GM18498 (cell line): ENCODE measurements around the gene OR56A3.
"Not testable (repeated sequence)": the region's sequence is repeated elsewhere in the genome, so short reads cannot be mapped to it uniquely, and the experiment has no call there.

Experiments
- ATAC-seq: cut with Tn5 transposase; IDR thresholded peaks from one replicate; pipeline ENCODE4 v1.9.1; 2021; ENCODE audit warnings: mild to moderate bottlenecking, moderate library complexity; ENCODE audit not compliant: unreplicated experiment

The OR56A3 gene, protein sequence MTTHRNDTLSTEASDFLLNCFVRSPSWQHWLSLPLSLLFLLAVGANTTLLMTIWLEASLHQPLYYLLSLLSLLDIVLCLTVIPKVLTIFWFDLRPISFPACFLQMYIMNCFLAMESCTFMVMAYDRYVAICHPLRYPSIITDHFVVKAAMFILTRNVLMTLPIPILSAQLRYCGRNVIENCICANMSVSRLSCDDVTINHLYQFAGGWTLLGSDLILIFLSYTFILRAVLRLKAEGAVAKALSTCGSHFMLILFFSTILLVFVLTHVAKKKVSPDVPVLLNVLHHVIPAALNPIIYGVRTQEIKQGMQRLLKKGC

DNA sequence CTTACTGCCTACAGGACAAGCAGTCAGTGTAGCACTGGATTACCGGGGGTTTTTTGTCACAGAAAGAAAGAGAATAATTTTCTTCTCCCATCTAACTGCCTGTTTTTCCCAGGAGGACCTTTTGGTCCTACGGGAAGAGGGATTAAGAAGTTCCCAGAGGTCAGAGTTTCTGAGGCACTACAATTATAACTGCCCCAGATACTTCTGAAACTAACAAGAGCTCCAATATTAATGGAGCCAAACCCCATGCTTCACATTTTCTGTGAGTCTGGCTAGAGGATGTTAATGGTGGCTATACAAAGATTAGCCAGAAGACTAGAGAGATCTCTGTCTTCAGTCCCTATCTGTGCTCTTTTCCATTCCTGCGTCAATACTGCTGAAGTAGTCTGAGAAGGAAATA lies at the start of gene OR56A3:
OR56A3 (plus strand) TSS at position 301 of the 400 bp plus-strand sequence. CDS start 5,096 bp downstream, outside the sequence.
- ATAC-seq = no peak

DNA sequence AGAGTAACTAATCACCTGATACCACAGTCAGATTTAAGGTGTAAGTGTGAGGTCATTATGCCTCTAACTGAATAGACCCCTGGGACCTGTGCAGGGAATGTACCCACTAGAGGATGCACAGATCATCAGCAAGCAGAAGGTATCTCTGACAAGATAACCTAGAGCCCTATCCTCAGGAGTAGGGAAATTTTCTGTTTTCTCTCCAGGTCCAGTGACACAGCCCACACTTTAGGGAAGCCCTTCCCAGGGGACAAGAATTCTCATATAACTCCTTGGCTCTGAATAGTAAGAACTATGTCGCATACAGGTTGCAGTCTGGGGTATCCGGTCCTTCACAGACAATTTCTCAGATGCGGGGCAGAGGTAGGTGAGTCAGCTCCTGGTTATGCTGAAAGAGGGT lies 49.1 kb upstream of the OR56A3 start, which contains the start of gene OR52E5:
OR52E5 (plus strand) TSS at position 301 of the 400 bp plus-strand sequence. CDS start 7,569 bp downstream, outside the sequence.
- ATAC-seq = no peak

DNA sequence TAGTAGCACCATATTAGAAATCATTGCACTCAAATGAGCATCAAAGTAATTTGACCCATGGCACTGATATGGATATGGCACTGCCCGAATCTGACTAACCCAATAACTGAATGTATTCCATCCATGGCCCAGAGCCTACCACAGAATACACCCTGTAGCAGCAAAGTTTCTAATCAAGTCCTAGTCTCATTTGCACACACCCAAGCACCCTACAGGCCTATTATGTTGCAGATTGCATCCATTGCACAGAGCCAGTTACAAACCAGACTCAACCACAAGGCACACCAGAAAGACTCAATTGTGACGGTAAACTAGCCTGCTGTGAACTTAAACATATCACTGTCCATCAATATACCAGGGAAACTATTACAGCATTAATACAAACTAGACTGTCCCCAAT lies 42.5 kb upstream of the OR56A3 start:
- no peak for ATAC-seq

DNA sequence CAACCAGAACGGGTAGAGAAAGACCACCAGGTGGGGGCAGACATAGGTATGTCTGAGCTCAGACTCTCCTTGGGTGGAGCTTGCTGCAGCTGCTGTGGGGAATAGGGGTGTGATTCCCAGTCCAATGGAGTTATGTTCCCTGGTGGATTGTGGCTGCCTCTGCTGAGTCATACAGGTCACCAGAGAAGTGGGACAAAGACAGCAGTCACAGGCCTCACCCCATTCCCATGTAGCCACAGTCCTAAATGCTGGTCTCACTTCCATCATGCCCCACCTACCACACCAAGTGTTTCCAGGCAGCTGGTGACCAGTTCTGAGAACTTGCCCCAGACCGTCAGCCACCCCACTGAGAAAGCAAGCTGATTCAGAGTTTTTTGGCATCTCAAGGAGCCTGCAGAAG lies 31.5 kb upstream of the OR56A3 start:
- no peak for ATAC-seq

DNA sequence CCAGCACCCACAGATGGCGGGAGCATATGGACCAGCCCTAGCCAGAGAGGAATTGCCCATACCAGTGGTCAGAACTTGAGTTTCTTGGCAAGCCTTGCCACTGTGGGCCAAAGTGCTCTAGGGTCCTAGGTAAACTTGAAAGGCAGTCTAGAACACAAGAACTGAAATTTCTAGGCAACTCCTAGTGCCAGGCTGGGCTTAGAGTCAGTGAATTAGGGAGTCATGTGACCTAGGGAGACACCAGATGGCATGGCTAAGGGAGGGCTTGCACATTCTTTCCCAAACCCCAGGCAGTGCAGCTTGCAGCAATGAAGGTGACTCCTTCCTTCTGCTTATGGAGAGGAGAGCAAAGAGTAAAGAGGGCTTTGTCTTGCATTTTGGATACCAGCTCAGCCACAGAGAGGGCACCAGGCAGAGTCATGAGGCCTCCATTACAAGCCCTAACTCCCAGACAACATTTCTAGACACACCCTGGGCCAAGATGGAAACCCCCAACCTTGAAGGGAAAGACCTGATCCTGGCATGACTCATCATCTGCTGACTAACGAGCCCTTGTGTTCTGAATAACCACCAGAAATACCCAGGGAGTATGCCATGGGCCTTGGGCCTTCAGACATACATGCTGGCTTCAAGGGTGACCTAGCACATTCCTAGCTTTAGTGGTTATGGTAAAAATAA lies 19.2 kb upstream of the OR56A3 start:
- ATAC-seq = peak; percentile 73

DNA sequence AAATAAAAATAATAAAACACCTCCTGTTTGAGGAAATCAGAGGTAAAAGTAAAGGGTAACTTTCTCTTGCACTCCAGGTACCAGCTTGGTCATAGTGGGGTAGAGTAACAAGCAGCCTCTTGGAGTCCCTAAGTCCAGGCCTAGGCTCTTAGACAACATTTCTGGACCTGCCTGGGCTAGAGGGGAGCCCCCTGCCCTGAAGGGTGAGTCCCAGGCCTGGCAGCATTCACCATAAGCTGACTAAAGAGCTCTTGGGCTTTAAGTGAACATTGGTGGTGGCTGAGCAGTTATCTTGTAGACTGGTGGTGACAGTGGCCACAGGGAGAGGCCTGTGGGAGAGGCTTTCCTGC lies 18.6 kb upstream of the OR56A3 start:
- ATAC-seq = peak; percentile 37

DNA sequence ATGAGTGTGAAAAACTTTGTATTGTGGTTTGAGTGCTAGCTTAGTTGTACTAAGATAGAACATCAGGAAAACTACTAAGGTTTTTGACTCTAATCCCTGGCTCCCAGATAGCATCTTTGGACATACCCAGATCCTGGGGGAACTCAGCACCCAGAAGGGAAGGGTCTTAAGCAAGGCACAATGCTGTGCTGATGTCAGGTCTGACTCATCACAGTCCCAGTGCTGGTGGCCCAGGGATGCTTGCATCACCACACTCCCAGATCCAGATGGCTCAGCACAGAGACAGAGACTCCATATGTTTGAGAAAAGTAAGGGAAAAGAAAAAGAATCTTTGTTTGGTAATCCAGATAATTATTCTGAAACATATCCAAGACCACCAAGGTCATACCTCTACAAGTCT lies 18.3 kb upstream of the OR56A3 start:
- no peak for ATAC-seq

DNA sequence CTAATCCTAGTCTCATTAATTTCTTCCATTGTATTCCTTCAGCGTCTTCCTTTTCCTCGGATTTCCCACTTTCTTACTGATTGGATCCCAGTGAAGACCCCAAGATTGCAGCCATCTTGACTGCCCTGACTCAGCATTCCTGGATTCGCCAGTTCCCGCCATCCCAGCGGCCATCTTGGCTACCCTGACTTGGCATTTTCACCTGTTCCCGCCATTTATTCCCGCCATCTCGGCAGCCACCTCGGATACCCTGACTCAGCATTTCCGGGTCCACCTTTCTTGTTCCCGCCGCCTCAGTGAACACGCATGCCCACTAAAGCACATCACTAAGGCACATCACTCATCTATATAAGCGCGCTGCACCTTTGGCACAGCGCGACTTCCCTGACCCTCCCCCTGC lies 13.8 kb upstream of the OR56A3 start:
- ATAC-seq = no peak

DNA sequence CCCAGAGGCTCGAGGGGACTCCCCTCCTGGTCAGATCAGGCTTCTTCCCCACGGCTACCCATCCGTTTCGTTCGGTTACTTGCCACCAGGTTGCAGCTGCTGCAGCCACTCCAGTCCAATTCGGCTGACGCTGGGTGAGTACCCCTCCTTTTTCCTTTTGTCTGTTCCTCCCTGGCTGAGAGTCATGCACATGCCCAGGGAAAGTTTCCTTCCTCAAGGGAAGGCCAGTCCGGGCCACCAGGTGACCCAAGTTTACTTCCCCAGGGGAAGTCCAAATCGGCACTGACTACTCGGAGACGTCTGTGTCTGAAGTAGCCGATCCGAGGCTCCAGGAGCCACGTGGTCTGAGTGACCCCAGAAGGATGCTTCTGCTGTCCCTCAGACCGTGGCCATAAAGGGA lies 13.2 kb upstream of the OR56A3 start:
- no peak for ATAC-seq

DNA sequence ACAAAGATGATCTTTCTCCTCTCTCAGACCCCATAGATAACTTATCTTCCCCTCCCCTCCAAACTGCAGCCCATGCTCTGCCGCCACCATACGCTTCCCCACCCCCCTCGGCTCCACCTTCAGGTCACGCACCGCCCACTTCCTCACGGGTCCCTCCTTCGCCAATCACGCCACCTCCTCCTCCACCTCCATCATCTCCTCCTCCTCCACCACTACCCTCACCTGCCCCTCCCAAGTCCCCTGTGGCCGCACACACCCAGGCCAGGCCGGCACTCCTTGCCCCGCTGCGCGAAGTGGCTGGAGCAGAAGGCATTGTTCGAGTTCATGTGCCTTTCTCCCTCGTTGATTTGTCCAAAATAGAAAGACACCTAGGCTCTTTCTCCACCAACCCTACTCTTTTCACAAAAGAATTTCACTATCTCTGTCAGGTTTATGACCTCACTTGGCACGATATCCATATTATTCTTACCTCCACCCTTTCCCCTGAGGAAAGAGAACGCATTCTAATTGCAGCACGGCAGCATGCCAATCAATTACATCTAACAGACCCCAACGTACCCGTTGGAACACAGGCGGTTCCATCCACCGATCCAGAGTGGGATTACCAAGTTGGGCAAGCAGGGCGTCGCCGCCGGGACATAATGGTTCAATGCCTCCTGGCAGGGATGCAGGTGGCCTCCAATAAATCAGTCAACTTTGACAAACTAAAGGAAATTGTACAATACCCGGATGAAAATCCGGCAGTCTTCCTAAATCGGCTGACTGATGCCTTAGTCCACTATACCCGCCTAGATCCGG lies 12.3 kb upstream of the OR56A3 start:
- ATAC-seq = no peak

DNA sequence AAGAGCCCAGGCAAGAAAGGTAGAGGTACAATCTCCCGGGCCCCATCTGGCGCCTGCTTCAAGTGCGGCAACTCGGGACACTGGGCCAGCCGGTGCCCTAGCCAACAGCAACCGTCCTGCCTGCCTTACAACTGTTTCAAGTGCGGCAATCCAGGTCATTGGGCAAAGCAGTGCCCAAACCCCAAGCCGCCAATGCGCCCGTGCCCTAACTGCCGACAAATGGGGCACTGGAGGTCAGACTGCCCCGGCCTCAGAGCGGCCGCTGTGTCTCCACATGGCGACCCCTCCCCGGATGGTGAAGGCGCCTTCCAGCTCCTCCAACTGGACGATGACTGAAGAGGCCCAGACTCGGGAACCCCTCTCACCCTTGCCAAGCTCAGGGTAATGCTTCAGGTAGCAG lies 11.4 kb upstream of the OR56A3 start:
- ATAC-seq = no peak

DNA sequence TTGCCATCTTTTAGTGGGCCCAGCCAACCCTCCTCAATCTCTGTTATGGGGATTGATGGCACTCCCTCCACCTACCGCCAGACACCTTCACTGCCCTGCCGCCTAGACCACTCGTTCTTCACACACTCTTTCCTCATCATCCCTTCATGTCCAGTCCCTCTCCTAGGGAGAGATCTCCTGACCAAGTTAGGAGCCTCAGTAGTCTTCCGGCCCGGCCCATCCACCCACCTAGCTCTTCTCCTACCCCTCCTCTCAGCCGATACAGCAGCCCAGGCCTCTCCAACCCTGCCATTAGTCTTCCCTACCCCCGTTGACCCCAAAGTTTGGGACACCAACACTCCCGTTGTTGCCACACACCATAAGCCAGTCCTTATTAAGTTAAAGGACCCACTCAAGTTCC lies 11.0 kb upstream of the OR56A3 start:
- no peak for ATAC-seq

DNA sequence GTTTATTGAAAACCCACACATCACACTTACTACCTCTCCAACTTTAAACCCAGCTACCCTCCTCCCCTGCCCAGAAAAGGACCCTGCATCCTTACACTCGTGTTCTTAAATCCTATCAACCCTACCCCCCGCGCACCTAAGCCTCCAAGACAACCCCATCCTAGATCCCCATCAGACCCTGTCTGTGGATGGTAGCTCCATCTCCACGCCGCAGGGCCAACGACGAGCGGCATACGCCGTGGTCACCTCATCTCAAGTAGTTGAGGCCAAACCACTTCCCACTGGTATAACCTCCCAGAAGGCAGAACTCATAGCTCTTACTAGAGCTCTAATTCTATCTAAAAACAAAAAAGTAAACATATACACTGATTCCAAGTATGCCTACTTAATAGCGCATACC lies 9.4 kb upstream of the OR56A3 start:
- ATAC-seq = no peak

DNA sequence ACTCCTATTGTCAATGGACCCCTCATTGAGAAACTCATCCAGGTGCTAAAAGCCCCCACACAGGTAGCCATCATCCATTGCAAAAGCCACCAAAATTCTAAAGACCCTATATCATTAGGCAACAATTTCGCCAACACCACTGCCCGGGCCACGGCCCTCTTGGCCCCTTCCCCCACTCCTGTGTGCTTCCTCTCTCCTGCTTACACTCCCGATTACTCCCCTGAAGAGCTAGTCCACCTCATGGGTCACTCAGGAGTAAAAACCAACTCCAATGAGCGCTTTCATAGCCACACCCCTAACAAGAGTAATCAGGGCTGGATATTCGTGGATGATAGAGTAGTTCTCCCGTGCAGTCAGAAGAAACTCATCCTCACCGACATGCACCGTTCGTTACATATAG lies 8.9 kb upstream of the OR56A3 start:
- ATAC-seq = no peak

DNA sequence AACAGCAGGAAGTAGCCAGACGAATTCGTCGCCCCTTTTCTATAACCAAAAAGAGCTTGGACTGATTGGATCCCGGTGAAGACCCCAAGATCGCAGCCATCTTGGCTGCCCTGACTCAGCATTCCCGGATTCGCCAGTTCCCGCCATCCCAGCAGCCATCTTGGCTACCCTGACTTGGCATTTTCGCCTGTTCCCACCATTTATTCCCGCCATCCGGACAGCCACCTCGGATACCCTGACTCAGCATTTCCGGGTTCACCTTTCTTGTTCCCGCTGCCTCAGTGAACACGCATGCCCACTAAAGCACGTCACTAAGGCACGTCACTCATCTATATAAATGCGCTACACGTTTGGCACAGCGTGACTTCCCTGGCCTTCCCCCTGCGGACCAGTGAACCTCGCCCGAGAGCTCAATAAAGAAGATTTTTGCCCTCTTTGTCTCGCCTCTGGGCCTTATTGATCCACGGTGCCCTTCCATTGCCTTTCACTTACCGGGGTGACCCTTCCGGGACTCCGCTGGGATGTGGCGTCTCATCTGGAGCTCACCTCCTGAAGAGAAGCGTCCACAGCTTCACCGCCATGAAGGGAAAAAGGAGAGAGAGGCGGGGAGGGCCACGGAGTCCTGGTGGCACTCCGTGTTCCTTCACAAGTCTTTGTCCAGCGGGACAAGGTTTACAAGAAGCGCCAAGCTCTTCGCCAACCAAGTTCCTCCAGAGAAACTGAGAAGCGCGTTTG lies 4.0 kb upstream of the OR56A3 start:
- no peak for ATAC-seq

DNA sequence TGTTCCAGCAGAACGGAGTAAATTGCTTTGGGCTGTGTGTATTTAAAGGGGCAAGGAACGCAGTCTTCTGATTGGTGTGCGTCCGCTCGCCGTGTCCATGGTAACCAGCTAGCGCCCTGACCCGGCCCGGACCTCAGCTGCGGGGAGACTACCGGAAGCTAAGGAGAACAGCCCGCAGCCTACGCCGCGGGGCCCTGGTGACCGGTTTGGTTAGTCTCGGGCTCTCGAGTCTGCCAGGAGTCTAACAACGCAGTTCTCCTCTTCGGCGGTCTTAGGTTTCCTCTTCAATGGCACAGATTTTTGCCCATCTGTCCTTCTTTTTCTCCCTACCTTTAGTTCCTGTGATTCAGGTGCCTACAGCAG lies 3.5 kb upstream of the OR56A3 start:
- no peak for ATAC-seq

DNA sequence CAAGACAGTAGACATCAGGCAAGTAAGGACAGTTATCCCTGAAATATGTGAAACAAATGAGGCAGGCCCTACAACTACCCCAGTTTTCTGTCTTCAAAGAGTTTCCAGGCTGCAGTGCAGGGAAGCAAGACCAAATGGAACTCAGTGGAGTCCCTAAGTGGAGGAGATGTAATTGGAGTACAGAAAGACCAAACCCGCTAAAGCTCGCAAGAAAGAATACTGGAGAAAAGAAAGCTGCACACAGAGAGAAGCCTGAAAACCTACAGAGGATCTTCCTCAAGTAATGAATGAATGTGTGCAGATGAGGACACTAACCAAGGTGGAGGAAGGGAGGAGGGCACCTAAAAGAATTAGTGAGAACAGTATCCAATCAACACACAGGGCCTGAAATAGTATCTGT lies 1.3 kb upstream of the OR56A3 start:
- no peak for ATAC-seq

DNA sequence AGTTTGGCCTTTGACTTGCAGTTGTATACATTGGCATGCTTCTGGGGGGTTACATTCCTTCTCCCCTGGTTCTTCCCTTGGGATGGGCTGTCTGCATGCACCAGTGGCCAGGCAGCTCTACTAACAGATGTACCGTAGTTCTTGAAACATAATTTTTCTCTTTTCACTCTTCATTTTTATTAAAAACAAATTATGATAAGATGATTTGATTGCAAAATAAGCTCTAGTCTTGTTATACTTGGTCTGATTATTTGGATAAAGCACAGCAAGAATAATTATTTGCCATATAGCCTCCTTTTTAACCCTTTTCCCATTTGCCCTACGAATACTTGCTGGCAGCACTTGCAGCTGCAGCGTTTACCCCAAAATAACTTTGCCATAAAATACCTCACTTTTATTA lies 13.5 kb downstream of the OR56A3 start:
- ATAC-seq = no peak

DNA sequence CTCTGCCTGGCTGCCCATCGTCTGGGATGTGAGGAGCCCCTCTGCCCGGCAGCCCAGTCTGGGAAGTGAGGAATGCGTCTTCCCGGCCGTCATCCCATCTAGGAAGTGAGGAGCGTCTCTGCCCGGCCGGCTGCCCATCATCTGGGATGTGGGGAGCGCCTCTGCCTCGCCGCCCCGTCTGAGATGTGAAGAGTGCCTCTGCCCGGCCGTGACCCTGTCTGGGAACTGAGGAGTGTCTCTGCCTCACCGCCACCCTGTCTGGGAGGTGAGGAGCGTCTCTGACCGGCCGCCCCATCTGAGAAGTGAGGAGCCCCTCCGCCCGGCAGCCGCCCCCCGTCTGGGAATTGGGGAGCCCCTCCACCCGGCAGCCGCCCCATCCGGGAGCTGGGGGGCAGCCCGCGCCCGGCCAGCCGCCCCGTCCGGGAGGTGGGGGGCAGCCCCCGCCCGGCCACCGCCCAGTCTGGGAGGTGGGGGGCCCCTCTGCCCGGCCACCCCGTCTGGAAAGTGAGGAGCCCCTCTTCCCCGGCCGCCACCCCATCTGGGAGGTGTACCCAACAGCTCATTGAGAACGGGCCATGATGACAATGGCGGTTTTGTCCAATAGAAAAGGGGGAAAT lies 18.8 kb downstream of the OR56A3 start:
- not testable (repeated sequence) for ATAC-seq

DNA sequence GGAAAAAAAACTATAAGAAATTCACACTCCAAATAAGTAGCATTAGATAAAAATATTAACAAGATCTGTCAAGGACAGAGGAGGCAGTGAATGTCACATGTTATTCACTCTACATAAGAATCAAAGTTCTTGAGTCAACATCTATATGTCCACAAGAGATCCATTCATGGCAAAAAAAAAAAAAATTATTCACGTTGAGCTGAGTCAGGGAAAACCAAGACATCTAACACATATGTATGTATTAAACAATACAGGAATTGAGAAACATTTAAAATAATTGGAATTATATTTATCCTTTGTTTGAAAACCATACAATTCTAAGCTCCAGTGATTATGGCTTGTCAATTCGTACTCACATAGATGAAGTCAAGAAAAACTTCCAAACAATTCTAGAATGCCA lies 24.9 kb downstream of the OR56A3 start:
- ATAC-seq = no peak

DNA sequence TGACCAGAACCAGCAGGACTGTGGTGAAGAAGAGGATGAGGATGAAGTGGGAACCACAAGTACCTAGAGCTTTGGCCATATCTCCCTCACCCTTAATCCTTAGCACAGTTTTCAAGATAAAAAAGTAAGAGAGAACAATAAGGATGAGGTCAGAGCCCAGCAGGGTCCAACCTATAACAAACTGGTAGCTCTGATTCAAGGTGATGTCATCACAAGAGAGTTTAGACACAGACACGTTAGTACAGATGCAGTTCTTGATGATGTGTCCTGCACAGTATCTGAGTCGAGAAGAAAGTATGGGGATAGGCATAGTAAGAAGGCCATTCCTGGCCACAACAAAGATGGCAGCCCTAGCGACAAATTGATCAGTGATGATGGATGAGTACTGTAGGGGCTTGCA lies 25.7 kb downstream of the OR56A3 start:
- no peak for ATAC-seq
